Large intestine (tissue), 3 donors: ENCODE data around the gene MCTP2. TPM values are rescaled to one million over a fixed set of nuclear protein-coding genes. Genes with fewer than 3 reads are reported as not detected.
"Not testable (repeated sequence)": the region's sequence is repeated elsewhere in the genome, so short reads cannot be mapped to it uniquely, and the experiment has no call there.

Experiments used
- DNase-seq, 2 donors: peaks; one replicate each; pipeline versions ENCODE4 v3.0.0 to v3.0.0-alpha.2; 2013
- H3K27ac ChIP-seq: one replicate; pipeline ENCODE4 v1.5.1; 2013; ENCODE audit warnings: low read length
- H3K27me3 ChIP-seq: 2 replicates; pipeline ENCODE4 v1.6.1; 2013; ENCODE audit warnings: low read length; ENCODE audit not compliant: control insufficient read depth, insufficient read depth
- H3K36me3 ChIP-seq: 2 replicates; pipeline ENCODE4 v1.6.1; 2013; ENCODE audit warnings: low read length; ENCODE audit not compliant: control insufficient read depth, insufficient read depth
- H3K4me1 ChIP-seq: one replicate; pipeline ENCODE4 v1.6.1; 2013; ENCODE audit warnings: low read length; ENCODE audit not compliant: control insufficient read depth, insufficient read depth
- H3K4me3 ChIP-seq: one replicate; pipeline ENCODE4 v1.5.1; 2013; ENCODE audit warnings: low read length
- H3K9me3 ChIP-seq: one replicate; pipeline ENCODE4 v1.6.1; 2013; ENCODE audit warnings: mild to moderate bottlenecking, low read depth, low read length, moderate library complexity; ENCODE audit not compliant: control insufficient read depth
- WGBS: methylation state at CpG from one replicate; pipeline ENCODE4 v1.1.5; 2013; ENCODE audit warnings: low lambda C conversion rate; ENCODE audit not compliant: insufficient coverage; 5-methylcytosine and 5-hydroxymethylcytosine counted together
- polyA plus RNA-seq: library from polyadenylated mRNA; unstranded; fragments of 120-200 nt; gene quantifications from one replicate; pipeline ENCODE4 v1.2.1, GENCODE V29; 2013

MCTP2 gene
- polyA plus RNA-seq, 1 donor, result 18.7 TPM

- Histone ChIP-seq H3K4me1 (peaks cover 3% of the 10 kb centered on the region), H3K9me3 (no peaks in the 10 kb centered on the region), H3K27me3 (peaks cover under 1% of the 10 kb centered on the region), H3K27ac (no peak overlapping the region), H3K36me3 (no peaks in the 10 kb centered on the region), H3K4me3 (no peak overlapping the region)
- WGBS, result 70% methylated on average over 2 of the region's 6 CpGs
- DNase-seq, result no peak
Measured at GRCh38 chr15:94235646-94236045, 4.3 kb downstream of the MCTP2 start.

DNA sequence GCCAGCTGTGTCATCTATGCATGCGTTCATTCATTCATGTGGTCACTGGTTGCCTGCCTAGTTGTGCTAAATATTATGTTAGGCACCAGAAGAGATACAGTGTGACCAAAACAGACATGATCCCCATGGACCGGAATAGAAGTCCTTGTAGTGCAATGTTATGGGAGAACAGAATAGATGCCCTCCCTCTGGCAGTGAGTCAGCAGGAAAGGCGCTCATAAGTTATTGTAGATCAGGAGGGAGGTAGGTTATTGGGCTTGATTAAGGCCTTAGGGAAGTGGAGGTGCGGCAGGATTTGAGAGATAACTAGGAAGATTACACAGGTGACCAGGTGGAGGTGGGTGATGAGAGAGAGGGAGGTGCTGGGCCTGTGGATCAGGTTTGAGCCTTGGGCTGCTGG lies 5.2 kb downstream of the MCTP2 start:
- Histone ChIP-seq H3K4me3 (no peak overlapping the region), H3K36me3 (no peaks in the 10 kb centered on the region), H3K27me3 (no peaks in the 10 kb centered on the region), H3K9me3 (no peaks in the 10 kb centered on the region), H3K4me1 (peaks cover 3% of the 10 kb centered on the region), H3K27ac (no peak overlapping the region)
- no peak for DNase-seq
- no CpG with 5 or more reads among the region's 4 CpGs for WGBS

DNA sequence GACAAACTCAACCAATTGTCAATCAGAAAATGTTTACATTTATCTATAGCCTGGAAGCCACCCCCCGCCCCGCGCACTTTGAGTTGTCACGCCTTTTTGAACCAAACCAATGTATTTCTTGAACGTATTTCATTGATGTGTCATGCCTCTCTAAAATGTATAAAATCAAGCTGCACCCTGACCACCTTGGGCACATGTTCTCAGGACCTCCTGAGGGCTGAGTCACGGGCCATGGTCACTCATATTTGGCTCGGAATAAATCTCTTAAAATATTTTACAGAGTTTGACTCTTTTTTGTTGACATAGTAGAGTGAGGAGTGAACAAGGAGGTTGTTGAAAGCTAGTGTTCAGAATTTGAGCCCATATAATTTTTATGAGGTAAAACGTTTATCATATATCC lies 6.5 kb downstream of the MCTP2 start:
- no peaks in the 10 kb centered on the region for H3K27me3 ChIP-seq
- H3K4me3 ChIP-seq, result no peak overlapping the region
- H3K9me3 ChIP-seq, result no peaks in the 10 kb centered on the region
- no peak overlapping the region for H3K27ac ChIP-seq
- WGBS, result 88% methylated on average over 1 of the region's 8 CpGs
- no peak for DNase-seq
- H3K36me3 ChIP-seq, result no peaks in the 10 kb centered on the region
- H3K4me1 ChIP-seq, result peaks cover 3% of the 10 kb centered on the region

DNA sequence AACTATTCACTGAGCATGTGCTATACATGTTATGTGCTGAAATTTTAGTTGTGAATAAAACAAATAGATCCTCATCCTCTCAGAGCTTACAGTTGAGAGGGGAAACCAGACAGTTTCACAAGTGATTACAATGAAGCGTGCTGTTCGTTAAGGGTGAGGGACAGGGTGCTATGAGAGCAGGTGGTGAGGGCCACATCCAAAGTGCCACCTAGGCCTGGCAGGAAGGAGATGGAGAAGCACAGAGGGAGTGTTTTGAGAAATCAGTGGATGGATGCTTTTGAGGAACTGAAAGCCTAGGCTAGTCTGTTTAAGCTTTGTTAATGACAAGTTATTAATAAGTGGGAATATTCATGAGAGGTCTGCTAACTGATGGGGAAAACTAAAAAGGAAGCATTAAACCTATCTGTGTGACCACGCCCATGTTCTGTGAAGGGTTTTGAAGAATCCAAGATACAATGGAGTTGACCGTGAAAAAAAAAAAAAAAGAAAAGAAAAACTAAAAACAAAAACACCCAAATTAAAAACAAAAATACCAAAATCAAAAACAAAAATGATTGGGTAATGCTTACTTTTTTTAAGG lies 7.3 kb downstream of the MCTP2 start:
- Histone ChIP-seq H3K36me3 (no peaks in the 10 kb centered on the region), H3K27ac (no peak overlapping the region), H3K27me3 (no peaks in the 10 kb centered on the region), H3K4me3 (no peak overlapping the region), H3K9me3 (no peaks in the 10 kb centered on the region), H3K4me1 (peaks cover 3% of the 10 kb centered on the region)
- no peak for DNase-seq
- WGBS, result 95% methylated on average over 2 of the region's 4 CpGs

DNA sequence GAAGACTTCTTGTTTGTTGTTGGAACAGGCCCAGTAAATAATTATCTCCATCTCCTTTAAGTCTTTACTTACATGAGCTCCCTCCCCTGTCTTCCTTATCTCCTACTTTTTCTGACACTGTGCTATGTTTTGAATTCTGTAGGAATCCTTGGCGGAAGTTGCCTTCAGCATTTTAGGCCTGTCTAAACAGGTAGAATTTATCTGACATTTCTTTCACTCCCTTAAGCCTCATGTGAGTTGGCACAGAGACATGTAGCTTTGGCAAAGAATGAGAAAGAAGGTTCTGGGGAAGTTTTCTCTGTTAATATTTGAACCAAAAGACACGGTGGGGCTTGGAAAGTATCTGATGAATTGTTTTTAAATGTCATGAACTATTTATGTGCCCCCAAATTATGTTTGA lies 8.1 kb downstream of the MCTP2 start:
- H3K27ac ChIP-seq, result no peak overlapping the region
- no peak for DNase-seq
- no peaks in the 10 kb centered on the region for H3K36me3 ChIP-seq
- no peaks in the 10 kb centered on the region for H3K27me3 ChIP-seq
- WGBS, result no CpG with 5 or more reads among the region's 2 CpGs
- no peak overlapping the region for H3K4me3 ChIP-seq
- peaks cover 3% of the 10 kb centered on the region for H3K4me1 ChIP-seq
- no peaks in the 10 kb centered on the region for H3K9me3 ChIP-seq

DNA sequence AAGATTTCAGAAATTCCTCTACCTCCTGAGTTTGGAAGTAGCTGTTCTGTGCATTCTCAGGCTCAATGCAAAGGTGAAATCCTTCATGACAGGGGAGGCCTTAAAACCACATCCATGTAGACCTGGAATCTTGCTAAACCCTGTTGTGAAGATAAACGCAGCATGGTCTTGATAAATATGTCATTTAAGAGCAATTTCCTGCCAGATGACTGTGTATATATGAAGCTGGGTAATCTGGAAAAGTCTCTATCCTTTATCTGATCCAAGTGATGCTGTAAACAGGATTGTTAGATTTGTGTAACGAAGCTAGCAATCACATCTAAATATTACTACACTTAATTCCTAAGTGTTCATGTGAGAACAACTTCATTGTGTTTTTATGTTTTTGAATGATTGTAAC lies 9.1 kb downstream of the MCTP2 start:
- Histone ChIP-seq H3K4me1 (peaks cover 3% of the 10 kb centered on the region), H3K4me3 (no peak overlapping the region), H3K27me3 (no peaks in the 10 kb centered on the region), H3K36me3 (no peaks in the 10 kb centered on the region), H3K27ac (no peak overlapping the region), H3K9me3 (no peaks in the 10 kb centered on the region)
- WGBS, result no CpG with 5 or more reads among the region's 2 CpGs
- DNase-seq, result no peak

DNA sequence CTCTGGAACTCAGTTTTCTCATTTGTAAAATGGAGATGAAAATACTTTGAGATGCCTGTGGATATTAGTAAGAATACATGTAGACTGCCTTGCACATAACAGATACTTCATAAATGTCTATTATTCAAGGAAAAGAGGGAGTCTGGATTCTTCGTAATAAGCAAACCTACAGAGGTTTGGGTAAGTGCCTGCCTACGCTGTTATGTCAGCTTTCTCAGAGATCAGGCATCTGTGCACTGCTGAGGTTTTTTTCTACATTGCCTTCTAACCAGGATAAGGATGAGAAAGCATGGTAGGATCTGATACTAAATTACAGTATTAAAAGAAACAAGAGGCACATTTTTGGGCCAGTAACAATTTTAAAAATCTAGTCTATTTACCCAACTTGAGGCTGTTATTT lies 10.9 kb downstream of the MCTP2 start:
- WGBS, result no CpG with 5 or more reads among the region's 2 CpGs
- no peaks in the 10 kb centered on the region for H3K9me3 ChIP-seq
- H3K4me1 ChIP-seq, result peaks cover 3% of the 10 kb centered on the region
- no peak overlapping the region for H3K27ac ChIP-seq
- no peaks in the 10 kb centered on the region for H3K27me3 ChIP-seq
- DNase-seq, result no peak
- no peaks in the 10 kb centered on the region for H3K36me3 ChIP-seq
- H3K4me3 ChIP-seq, result no peak overlapping the region

- DNase-seq, H3K36me3 ChIP-seq, H3K4me3 ChIP-seq, H3K27ac ChIP-seq, H3K9me3 ChIP-seq, H3K27me3 ChIP-seq: not testable (repeated sequence)
- WGBS, result 99% methylated on average over 20 of the region's 33 CpGs
- H3K4me1 ChIP-seq, result peaks cover 10% of the 10 kb centered on the region
Measured at GRCh38 chr15:94243003-94243402, 11.6 kb downstream of the MCTP2 start.

GRCh38 chr15:94243418-94243817 lies 12.1 kb downstream of the MCTP2 start:
- no peak for DNase-seq
- H3K4me3 ChIP-seq, result no peak overlapping the region
- H3K27ac ChIP-seq, result no peak overlapping the region
- no peaks in the 10 kb centered on the region for H3K9me3 ChIP-seq
- no peaks in the 10 kb centered on the region for H3K27me3 ChIP-seq
- H3K36me3 ChIP-seq, result no peaks in the 10 kb centered on the region
- 99% methylated on average over 20 of the region's 24 CpGs for WGBS
- H3K4me1 ChIP-seq, result peaks cover 13% of the 10 kb centered on the region

- Histone ChIP-seq H3K27me3 (no peaks in the 10 kb centered on the region), H3K9me3 (no peaks in the 10 kb centered on the region)
Measured at GRCh38 chr15:94246016-94246415, 14.7 kb downstream of the MCTP2 start.

More at GRCh38 chr15:94246016-94246415, 14.7 kb downstream of the MCTP2 start:
- H3K4me1 ChIP-seq, result peaks cover 18% of the 10 kb centered on the region
- no peak overlapping the region for H3K27ac ChIP-seq
- no peaks in the 10 kb centered on the region for H3K36me3 ChIP-seq
- H3K4me3 ChIP-seq, result no peak overlapping the region
- WGBS, result 83% methylated on average over 2 of the region's 4 CpGs
- DNase-seq, result no peak
